Ovary (tissue), 9 donors: ENCODE results near the gene TNS3. TPM values are rescaled to one million over a fixed set of nuclear protein-coding genes. Genes with fewer than 3 reads are reported as not detected.
"Not testable (repeated sequence)": the region's sequence is repeated elsewhere in the genome, so short reads cannot be mapped to it uniquely, and the experiment has no call there.

Experiments
- DNase-seq, 5 donors: peaks; one replicate each; pipeline ENCODE4 v3.0.0-alpha.2; 2019 to 2020
- H3K27ac ChIP-seq, 2 donors: fragments of 200-600 bp; one replicate each; pipeline versions ENCODE4 v1.5.1 to v1.8.0; 2019 to 2022
- H3K27me3 ChIP-seq: fragments of 200-600 bp; one replicate; pipeline ENCODE4 v1.8.0; 2022
- H3K36me3 ChIP-seq: fragments of 200-600 bp; sonication (generic); one replicate; pipeline ENCODE4 v1.5.1; 2019
- H3K4me1 ChIP-seq: one replicate; pipeline ENCODE4 v1.8.1; 2013; ENCODE audit warnings: mild to moderate bottlenecking, moderate library complexity; ENCODE audit not compliant: insufficient read depth
- H3K4me3 ChIP-seq: fragments of 200-600 bp; sonication (generic); one replicate; pipeline ENCODE4 v1.5.1; 2017
- H3K9me3 ChIP-seq, 2 donors: fragments of 200-600 bp in 1 of 2; sonication (generic) in 1 of 2; one replicate each; pipeline versions ENCODE4 v1.5.1 to v1.8.1; 2013 to 2019; ENCODE audit warnings: mild to moderate bottlenecking in 1 of 2, moderate library complexity in 1 of 2
- EP300 ChIP-seq: sonication (generic); formaldehyde crosslinking; IDR thresholded peaks from one replicate; pipeline ENCODE4 v1.6.1; 2017; ENCODE audit warnings: antibody characterized with exemption
- POLR2A ChIP-seq: fragments of 450-650 bp; IDR thresholded peaks from one replicate; pipeline ENCODE4 v1.6.1; 2017; ENCODE audit warnings: antibody characterized with exemption, mild to moderate bottlenecking, moderate library complexity
- WGBS, 3 donors: extraction: QIAGEN DNeasy Blood & Tissue Kit in 1 of 3; methylation state at CpG; one replicate each; pipeline versions ENCODE4 v1.1.5 to v1.1.7; 2013 to 2017; 5-methylcytosine and 5-hydroxymethylcytosine counted together
- intact Hi-C, 4 donors: fragments of 100-400 bp; cut with DNase I; formaldehyde crosslinking; loops; one replicate each; pipeline versions ENCODE4 v1.11.0 to v1.15.1; 2022 to 2023
- polyA plus RNA-seq, 2 donors: library from polyadenylated mRNA; stranded (reverse); fragments of 200-250 nt in 1 of 2; fragments of 350-450 nt in 1 of 2; fragmentation: Illumina TruSeq in 1 of 2; extraction: RNeasy Lipid Tissue Mini Kit (QIAGEN cat#74804) in 1 of 2; gene quantifications; one replicate each; pipeline ENCODE4 v1.2.3, GENCODE V29; 2013 to 2014
- total RNA-seq, 7 donors: library from RNA; depleted of rRNA in 2 of 7; stranded (reverse); fragments of >200 nt in 2 of 7; fragmentation: NEBNext Ultra II Directional in 3 of 7; extraction: Animal tissue kit (Norgen Biotek cat#: 25700) in 3 of 7; gene quantifications; one replicate each; pipeline versions ENCODE4 v1.1.0 to v1.2.4, GENCODE V29; 2016 to 2023
- TF ChIP-seq, protein P1 (sequence below), 3 donors: fragments of 450-650 bp in 2 of 3; fragments of 200-600 bp in 1 of 3; IDR thresholded peaks; one replicate each; pipeline versions ENCODE4 v1.5.1 to v1.8.0; 2016 to 2022; ENCODE audit warnings: antibody characterized with exemption in 3 of 3, mild to moderate bottlenecking in 1 of 3
- donor health status: DM: no; HTN: no; CAD: no; lungs with moderate emphysema.
- donor health status: DM: no; HTN: no; CAD: no.
- donor health status: Bipolar disorder and iron deficiency.
- donor health status: DM: yes; HTN: yes; CAD: no.
- donor health status: DM: no; HTN: no; CAD: no.
- donor health status: DM: yes; HTN: yes; CAD: no.

Gene TNS3
- total and polyA plus RNA-seq, 9 donors, result 36.6 to 137 (median 91.3) TPM

DNA sequence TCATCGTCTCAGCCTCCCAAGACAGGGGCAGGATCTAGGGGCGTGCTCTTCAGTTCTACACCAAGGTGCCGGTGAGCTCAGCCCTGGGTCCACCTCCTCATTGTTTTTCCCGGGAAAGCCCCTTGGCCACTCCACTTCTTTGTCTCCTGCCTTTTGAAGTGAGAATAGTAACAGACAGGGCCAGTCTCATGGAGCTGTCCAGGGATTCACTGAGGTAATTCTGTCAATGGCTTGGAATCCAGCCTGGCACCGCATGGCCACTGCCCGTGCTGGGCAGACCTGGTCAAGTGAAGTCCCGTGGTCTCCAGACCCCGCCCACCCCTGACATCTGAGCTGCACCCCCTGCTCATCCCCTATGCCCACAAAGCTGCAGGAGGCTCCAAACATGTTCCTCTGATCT is 138.9 kb downstream of the TNS3 start:
- no peak for DNase-seq
- intact Hi-C loops, result no loop called here
- 66 to 82% (median 78%) methylated on average over 8 of the region's 8 CpGs for WGBS, 3 donors

DNA sequence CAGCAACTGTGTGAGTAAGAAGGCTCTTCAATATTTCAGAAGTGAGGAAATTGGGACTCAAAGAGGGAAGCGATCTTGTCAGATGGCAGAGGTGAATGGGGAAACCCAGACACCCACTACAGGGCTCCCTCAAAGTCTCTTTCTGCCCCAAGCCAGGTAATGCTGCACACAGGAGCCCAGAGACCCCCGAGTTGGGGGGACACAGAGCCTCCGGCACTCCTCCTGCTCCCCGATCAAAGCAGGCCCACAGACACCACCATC is 139.4 kb downstream of the TNS3 start:
- H3K27ac ChIP-seq, result no peak overlapping the region
- DNase-seq, result no peak
- H3K9me3 ChIP-seq, result no peaks in the 10 kb centered on the region
- H3K27me3 ChIP-seq, result no peaks in the 10 kb centered on the region
- peaks cover 3% of the 10 kb centered on the region for H3K4me1 ChIP-seq
- intact Hi-C loops, result no loop called here
- 87 to 95% (median 93%) methylated on average over 4 of the region's 4 CpGs for WGBS, 3 donors
- H3K36me3 ChIP-seq, result no peaks in the 10 kb centered on the region
- TF ChIP-seq EP300 (no peak), POLR2A (no peak)
- TF ChIP-seq, protein P1, sequence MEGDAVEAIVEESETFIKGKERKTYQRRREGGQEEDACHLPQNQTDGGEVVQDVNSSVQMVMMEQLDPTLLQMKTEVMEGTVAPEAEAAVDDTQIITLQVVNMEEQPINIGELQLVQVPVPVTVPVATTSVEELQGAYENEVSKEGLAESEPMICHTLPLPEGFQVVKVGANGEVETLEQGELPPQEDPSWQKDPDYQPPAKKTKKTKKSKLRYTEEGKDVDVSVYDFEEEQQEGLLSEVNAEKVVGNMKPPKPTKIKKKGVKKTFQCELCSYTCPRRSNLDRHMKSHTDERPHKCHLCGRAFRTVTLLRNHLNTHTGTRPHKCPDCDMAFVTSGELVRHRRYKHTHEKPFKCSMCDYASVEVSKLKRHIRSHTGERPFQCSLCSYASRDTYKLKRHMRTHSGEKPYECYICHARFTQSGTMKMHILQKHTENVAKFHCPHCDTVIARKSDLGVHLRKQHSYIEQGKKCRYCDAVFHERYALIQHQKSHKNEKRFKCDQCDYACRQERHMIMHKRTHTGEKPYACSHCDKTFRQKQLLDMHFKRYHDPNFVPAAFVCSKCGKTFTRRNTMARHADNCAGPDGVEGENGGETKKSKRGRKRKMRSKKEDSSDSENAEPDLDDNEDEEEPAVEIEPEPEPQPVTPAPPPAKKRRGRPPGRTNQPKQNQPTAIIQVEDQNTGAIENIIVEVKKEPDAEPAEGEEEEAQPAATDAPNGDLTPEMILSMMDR (IDR thresholded peaks at IDR 0.05), result no peak
- no peak overlapping the region for H3K4me3 ChIP-seq

More for the DNA sequence above, 138.9 kb downstream of the TNS3 start:
- H3K36me3 ChIP-seq, result no peaks in the 10 kb centered on the region
- peaks cover 3% of the 10 kb centered on the region for H3K4me1 ChIP-seq
- no peak overlapping the region for H3K4me3 ChIP-seq
- TF ChIP-seq EP300 (no peak), POLR2A (no peak)
- TF ChIP-seq, protein P1 (IDR thresholded peaks at IDR 0.05), result no peak
- H3K27ac ChIP-seq, result no peak overlapping the region
- no peaks in the 10 kb centered on the region for H3K27me3 ChIP-seq
- H3K9me3 ChIP-seq, result no peaks in the 10 kb centered on the region

DNA sequence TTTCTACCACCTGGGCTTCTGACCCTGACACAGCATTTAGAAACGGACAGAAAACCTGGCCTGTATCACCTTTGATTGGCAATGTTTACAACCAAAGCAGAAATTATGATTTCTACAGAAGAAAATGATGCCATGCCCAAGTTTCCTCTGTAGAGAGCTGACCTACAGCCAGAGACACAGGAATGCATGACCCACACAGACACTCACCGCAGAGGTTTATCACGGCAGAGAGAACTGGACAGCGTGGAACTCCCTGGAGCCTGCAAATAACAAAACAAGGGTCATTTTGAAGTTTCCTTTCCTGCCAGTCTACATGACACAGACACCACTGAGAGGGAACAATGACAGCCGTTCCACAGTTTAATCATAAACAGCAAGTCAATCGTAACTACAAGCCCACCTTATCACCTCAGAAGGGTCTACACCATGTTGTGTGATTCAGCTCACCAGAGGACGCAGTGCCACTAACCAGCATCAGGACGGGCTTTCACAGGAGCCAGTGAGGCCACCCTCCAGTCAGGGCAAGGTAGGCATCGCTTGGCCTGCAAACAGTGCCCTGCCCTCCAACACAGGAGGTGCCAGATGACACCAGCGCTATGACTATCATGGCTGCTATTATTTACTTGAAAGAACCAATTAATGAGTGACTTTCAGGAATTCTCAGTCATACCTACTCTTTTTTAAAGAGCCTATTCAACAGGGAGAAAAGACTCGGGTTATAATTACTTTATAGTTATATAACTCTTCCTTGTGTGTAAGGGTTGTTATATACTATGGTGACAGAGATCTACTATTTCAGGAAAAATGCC is 139.9 kb downstream of the TNS3 start:
- TF ChIP-seq EP300 (no peak), POLR2A (no peak)
- TF ChIP-seq, protein P1 (IDR thresholded peaks at IDR 0.05), result no peak
- Histone ChIP-seq H3K27me3 (no peaks in the 10 kb centered on the region), H3K27ac (no peak overlapping the region), H3K36me3 (no peaks in the 10 kb centered on the region), H3K9me3 (no peaks in the 10 kb centered on the region), H3K4me1 (peaks cover 3% of the 10 kb centered on the region), H3K4me3 (no peak overlapping the region)
- intact Hi-C loops, result no loop called here
- no peak for DNase-seq
- 67 to 75% (median 69%) methylated on average over 11 of the region's 11 CpGs for WGBS, 3 donors

DNA sequence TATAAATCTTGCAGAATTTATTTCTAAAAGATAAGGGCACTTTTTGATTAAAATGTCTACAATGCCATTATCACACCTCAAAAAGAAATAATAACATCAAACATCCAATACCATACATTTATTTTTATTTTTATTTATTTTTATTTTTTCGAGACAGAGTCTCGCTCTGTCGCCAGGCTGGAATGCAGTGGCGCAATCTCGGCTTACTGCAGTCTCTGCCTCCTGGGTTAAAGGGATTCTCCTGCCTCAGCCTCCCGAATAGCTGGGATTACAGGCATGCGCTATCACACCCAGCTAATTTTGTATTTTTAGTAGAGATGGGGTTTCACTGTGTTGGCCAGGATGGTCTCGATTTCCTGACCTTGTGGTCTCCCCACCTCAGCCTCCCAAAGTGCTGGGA is 140.9 kb downstream of the TNS3 start:
- H3K9me3 ChIP-seq, H3K4me1 ChIP-seq, H3K4me3 ChIP-seq, H3K27me3 ChIP-seq, H3K27ac ChIP-seq, intact Hi-C loops, DNase-seq, H3K36me3 ChIP-seq: not testable (repeated sequence)
- 74 to 81% (median 80%) methylated on average over 8 of the region's 8 CpGs for WGBS, 3 donors

DNA sequence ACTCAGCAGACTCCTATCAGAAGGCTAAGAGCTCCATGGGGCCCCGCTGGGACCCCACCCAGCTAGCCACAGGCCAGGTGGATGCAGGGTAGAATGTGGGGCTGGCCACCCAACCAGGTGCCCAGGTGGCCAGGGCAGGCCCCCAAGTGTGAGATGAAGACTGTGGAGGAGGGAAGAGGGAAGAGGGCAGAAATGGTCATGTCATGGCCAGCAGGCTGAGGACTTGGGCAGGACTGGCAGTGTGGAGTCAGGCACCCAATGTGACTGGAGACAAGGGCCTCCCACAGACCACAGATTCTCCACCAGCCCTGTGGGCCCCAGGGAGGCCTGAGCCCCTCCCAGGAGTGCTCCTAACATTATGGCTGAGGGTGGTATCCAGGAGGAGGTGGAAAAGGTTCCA is 141.6 kb downstream of the TNS3 start:
- Histone ChIP-seq H3K36me3 (no peaks in the 10 kb centered on the region), H3K27me3 (no peaks in the 10 kb centered on the region), H3K4me1 (peaks cover 3% of the 10 kb centered on the region), H3K4me3 (no peak overlapping the region), H3K9me3 (no peaks in the 10 kb centered on the region), H3K27ac (no peak overlapping the region)
- TF ChIP-seq EP300 (no peak), POLR2A (no peak)
- TF ChIP-seq, protein P1 (IDR thresholded peaks at IDR 0.05), result no peak
- 0 to 50% (median 0%) methylated on average over 1 of the region's 1 CpG for WGBS, 3 donors
- intact Hi-C loops, result no loop called here
- no peak for DNase-seq
